Right atrium auricular region (tissue), 2 donors: ENCODE measurements around the gene NCAPD2. TPM values are rescaled to one million over a fixed set of nuclear protein-coding genes. Genes with fewer than 3 reads are reported as not detected.

Source experiments
- DNase-seq: peaks from one replicate; pipeline ENCODE4 v3.0.0-alpha.2; 2019; ENCODE audit warnings: low spot score
- H3K27ac ChIP-seq, 2 donors: fragments of 200-600 bp; sonication (generic); 1 replicate in 1 of 2; 2 replicates in 1 of 2; pipeline ENCODE4 v1.5.1; 2016 to 2019
- H3K27me3 ChIP-seq, 2 donors: fragments of 200-600 bp; sonication (generic); one replicate each; pipeline versions ENCODE4 v1.5.1 to v1.6.0; 2017 to 2019
- H3K36me3 ChIP-seq: fragments of 200-600 bp; sonication (generic); one replicate; pipeline ENCODE4 v1.5.1; 2016
- H3K4me1 ChIP-seq, 2 donors: fragments of 200-600 bp; sonication (generic); one replicate each; pipeline versions ENCODE4 v1.5.1 to v1.6.0; 2017 to 2019
- H3K4me3 ChIP-seq, 2 donors: fragments of 200-600 bp; sonication (generic); 1 replicate in 1 of 2; 2 replicates in 1 of 2; pipeline ENCODE4 v1.5.1; 2017 to 2019; ENCODE audit warnings: mild to moderate bottlenecking in 1 of 2, moderate library complexity in 1 of 2
- H3K9me3 ChIP-seq, 2 donors: fragments of 200-600 bp; sonication (generic); one replicate each; pipeline ENCODE4 v1.5.1; 2019
- total RNA-seq, 2 donors: library from RNA; depleted of rRNA; stranded (reverse); fragments of >200 nt; gene quantifications; one replicate each; pipeline ENCODE4 v1.1.0, GENCODE V29; 2016
- TF ChIP-seq, protein P1 (sequence below), 2 donors: fragments of 200-600 bp; sonication (generic); IDR thresholded peaks; one replicate each; pipeline ENCODE4 v1.5.1; 2019; ENCODE audit warnings: antibody characterized with exemption in 2 of 2

The NCAPD2 gene
- total RNA-seq, 2 donors from 2014 or later: 11.6 to 53.5 TPM

DNA sequence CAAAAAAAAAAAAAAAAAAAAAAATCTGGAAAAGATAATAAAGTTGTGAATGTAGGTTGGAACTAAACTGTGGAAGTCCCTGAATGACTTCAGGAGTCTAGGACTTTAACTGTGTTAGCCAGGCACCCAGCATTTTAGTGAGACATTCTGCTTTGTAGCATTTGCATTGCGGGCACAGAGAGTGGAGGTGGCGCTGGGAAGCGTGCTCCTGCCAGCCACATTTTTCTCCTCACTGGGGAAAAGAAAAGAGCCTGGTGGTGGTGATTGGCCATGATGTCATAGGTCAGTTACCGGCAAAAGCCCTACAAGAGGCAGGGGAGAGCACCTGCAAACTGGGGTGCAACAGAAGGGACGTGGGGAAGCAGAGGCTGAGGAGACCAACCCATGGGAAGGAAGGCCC, 30.7 kb downstream of the NCAPD2 start:
- H3K27ac ChIP-seq: no peak overlapping the region
- no peak overlapping the region for H3K4me3 ChIP-seq
- H3K36me3 ChIP-seq: peaks cover 91% of the 10 kb centered on the region
- TF ChIP-seq, protein P1, sequence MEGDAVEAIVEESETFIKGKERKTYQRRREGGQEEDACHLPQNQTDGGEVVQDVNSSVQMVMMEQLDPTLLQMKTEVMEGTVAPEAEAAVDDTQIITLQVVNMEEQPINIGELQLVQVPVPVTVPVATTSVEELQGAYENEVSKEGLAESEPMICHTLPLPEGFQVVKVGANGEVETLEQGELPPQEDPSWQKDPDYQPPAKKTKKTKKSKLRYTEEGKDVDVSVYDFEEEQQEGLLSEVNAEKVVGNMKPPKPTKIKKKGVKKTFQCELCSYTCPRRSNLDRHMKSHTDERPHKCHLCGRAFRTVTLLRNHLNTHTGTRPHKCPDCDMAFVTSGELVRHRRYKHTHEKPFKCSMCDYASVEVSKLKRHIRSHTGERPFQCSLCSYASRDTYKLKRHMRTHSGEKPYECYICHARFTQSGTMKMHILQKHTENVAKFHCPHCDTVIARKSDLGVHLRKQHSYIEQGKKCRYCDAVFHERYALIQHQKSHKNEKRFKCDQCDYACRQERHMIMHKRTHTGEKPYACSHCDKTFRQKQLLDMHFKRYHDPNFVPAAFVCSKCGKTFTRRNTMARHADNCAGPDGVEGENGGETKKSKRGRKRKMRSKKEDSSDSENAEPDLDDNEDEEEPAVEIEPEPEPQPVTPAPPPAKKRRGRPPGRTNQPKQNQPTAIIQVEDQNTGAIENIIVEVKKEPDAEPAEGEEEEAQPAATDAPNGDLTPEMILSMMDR (IDR thresholded peaks at IDR 0.05): no peak
- no peak for DNase-seq
- H3K27me3 ChIP-seq: no peaks in the 10 kb centered on the region
- H3K9me3 ChIP-seq: no peaks in the 10 kb centered on the region
- no peaks in the 10 kb centered on the region for H3K4me1 ChIP-seq

DNA sequence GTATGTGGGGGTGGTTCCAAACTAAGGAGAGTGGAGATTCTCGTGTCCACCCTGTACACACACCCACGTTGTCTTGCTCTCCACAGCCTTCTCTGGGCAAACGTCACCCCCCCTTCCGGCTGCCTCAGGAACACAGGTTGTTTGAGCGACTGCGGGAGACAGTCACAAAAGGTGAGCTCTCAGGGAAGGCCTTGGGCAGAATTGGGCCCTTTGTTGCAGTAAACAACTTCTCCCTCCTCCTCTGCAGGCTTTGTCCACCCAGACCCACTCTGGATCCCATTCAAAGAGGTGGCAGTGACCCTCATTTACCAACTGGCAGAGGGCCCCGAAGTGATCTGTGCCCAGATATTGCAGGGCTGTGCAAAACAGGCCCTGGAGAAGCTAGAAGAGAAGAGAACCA, 32.3 kb downstream of the NCAPD2 start:
- DNase-seq: no peak
- H3K27me3 ChIP-seq: no peaks in the 10 kb centered on the region
- H3K36me3 ChIP-seq: peaks cover 96% of the 10 kb centered on the region
- no peak overlapping the region for H3K4me3 ChIP-seq
- H3K27ac ChIP-seq: no peak overlapping the region
- no peaks in the 10 kb centered on the region for H3K4me1 ChIP-seq
- no peaks in the 10 kb centered on the region for H3K9me3 ChIP-seq
- TF ChIP-seq, protein P1 (IDR thresholded peaks at IDR 0.05): no peak

DNA sequence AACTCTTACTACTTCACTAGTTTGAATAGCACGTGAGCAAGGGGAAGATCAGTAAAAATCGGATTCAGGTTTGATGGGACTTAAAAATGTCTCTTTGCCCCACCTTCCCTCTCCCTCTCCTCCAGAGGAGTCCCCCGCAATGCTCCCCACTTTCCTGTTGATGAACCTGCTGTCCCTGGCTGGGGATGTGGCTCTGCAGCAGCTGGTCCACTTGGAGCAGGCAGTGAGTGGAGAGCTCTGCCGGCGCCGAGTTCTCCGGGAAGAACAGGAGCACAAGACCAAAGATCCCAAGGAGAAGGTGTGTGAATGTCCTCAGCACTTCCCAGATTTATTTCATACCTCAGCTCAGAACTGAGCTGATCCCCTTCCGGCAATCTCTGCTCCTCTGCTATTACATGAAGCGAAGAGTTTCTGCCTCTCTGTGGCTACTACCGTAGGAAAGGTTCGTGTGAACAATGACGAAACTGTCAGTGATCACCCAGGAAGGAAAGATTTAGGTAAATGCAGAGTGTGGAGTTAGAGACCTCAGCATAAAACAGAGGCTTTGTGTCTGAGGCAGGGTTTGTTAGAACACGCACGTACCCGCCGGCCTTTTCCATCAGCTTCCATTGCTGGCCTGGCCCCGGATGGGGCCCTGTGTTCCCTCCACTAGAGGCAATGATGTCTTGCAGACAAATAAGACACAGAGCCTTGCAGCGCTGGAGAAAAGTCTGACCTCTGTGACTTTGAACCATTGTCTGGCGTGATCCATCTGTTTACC, 33.0 kb downstream of the NCAPD2 start:
- no peak overlapping the region for H3K4me3 ChIP-seq
- H3K9me3 ChIP-seq: no peaks in the 10 kb centered on the region
- H3K27ac ChIP-seq: no peak overlapping the region
- no peak for DNase-seq
- H3K4me1 ChIP-seq: peaks cover 0 to 7% of the 10 kb centered on the region in 2 donors
- TF ChIP-seq, protein P1 (IDR thresholded peaks at IDR 0.05): no peak
- H3K27me3 ChIP-seq: no peaks in the 10 kb centered on the region
- H3K36me3 ChIP-seq: peaks cover 89% of the 10 kb centered on the region

DNA sequence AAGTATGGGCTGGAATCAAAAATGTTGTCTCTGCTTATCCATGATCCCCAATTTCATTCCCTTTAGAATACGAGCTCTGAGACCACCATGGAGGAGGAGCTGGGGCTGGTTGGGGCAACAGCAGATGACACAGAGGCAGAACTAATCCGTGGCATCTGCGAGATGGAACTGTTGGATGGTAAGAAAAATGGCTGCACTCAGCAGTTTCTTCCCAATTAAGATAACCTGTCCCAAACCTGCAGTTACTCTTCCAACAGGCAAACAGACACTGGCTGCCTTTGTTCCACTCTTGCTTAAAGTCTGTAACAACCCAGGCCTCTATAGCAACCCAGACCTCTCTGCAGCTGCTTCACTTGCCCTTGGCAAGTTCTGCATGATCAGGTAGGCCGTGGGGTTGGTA, 33.8 kb downstream of the NCAPD2 start:
- TF ChIP-seq, protein P1 (IDR thresholded peaks at IDR 0.05): no peak
- no peak overlapping the region for H3K27ac ChIP-seq
- H3K9me3 ChIP-seq: no peaks in the 10 kb centered on the region
- H3K36me3 ChIP-seq: peaks cover 81% of the 10 kb centered on the region
- no peak for DNase-seq
- no peaks in the 10 kb centered on the region for H3K27me3 ChIP-seq
- peaks cover 0 to 14% of the 10 kb centered on the region in 2 donors for H3K4me1 ChIP-seq
- no peak overlapping the region for H3K4me3 ChIP-seq

DNA sequence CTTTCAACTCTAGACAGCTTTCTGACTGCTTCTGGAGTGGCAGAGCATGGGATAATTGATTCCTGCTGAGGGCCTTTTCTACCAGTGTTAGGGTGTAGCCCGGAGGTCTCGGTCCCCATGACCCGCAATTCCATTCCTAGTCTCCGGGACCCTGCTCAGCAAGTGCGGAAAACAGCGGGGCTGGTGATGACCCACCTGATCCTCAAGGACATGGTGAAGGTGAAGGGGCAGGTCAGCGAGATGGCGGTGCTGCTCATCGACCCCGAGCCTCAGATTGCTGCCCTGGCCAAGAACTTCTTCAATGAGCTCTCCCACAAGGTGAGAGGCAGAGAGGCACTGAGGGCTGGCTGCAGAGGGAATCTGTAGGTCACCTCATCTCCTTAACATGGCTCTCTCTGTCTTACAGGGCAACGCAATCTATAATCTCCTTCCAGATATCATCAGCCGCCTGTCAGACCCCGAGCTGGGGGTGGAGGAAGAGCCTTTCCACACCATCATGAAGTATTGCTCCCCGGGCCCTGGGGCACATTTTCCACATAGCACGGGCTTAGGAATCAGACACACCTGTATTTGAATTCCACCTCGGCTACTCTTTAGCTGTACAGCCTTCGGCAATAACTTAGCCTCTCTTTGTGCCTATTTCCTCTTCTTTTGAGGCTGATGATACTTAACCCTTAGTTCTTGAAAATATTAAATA, 34.8 kb downstream of the NCAPD2 start:
- DNase-seq: no peak
- Histone ChIP-seq H3K4me1 (peaks cover 0 to 24% of the 10 kb centered on the region in 2 donors), H3K9me3 (no peaks in the 10 kb centered on the region), H3K36me3 (peaks cover 71% of the 10 kb centered on the region), H3K27me3 (no peaks in the 10 kb centered on the region), H3K27ac (no peak overlapping the region), H3K4me3 (no peak overlapping the region)
- TF ChIP-seq, protein P1 (IDR thresholded peaks at IDR 0.05): no peak
